ENCODE results near the gene ATP5ME.
"Not testable (repeated sequence)": the region's sequence is repeated elsewhere in the genome, so short reads cannot be mapped to it uniquely, and the experiment has no call there.

ATP5ME gene

GRCh38 chr4:647481-647880 lies 26.6 kb downstream of the ATP5ME start:
- no peak for TF ChIP-seq CTCF (IDR thresholded peaks at IDR 0.05; ENCODE audit: insufficient read depth, low read depth, low read length, missing control alignments)
- DNase-seq (ENCODE audit: low read depth) = no peak
- no peak overlapping the region for H3K4me3 ChIP-seq (ENCODE audit: low read length)

- no peak overlapping the region for H3K4me3 ChIP-seq (ENCODE audit: low read length)
- TF ChIP-seq CTCF (IDR thresholded peaks at IDR 0.05; ENCODE audit: insufficient read depth, low read depth, low read length, missing control alignments) = no peak
- no peak for DNase-seq (ENCODE audit: low read depth)
Observed at GRCh38 chr4:646460-646859, 27.6 kb downstream of the ATP5ME start.

GRCh38 chr4:642366-642765 lies 31.7 kb downstream of the ATP5ME start:
- DNase-seq (ENCODE audit: low read depth); H3K4me3 ChIP-seq (ENCODE audit: low read length): not testable (repeated sequence)

GRCh38 chr4:637536-638280 lies 36.4 kb downstream of the ATP5ME start:
- H3K4me3 ChIP-seq (ENCODE audit: low read length) = no peak overlapping the region
- no peak for DNase-seq (ENCODE audit: low read depth)
- TF ChIP-seq CTCF (IDR thresholded peaks at IDR 0.05; ENCODE audit: insufficient read depth, low read depth, low read length, missing control alignments) = no peak

- TF ChIP-seq CTCF (IDR thresholded peaks at IDR 0.05; ENCODE audit: insufficient read depth, low read depth, low read length, missing control alignments) = no peak
- no peak overlapping the region for H3K4me3 ChIP-seq (ENCODE audit: low read length)
- DNase-seq (ENCODE audit: low read depth) = no peak
Observed at GRCh38 chr4:636628-637159, 37.4 kb downstream of the ATP5ME start.

- no peak overlapping the region for H3K4me3 ChIP-seq (ENCODE audit: low read length)
- TF ChIP-seq CTCF (IDR thresholded peaks at IDR 0.05; ENCODE audit: insufficient read depth, low read depth, low read length, missing control alignments) = no peak
- no peak for DNase-seq (ENCODE audit: low read depth)
Observed at GRCh38 chr4:635851-636627, 38.0 kb downstream of the ATP5ME start.

- not testable (repeated sequence) for DNase-seq (ENCODE audit: low read depth); H3K4me3 ChIP-seq (ENCODE audit: low read length)
Observed at GRCh38 chr4:635066-635835, 38.8 kb downstream of the ATP5ME start.

Measured in epithelial cell of esophagus (primary cell).